ENCODE results near the gene VDAC1. TPM values are rescaled to one million over a fixed set of nuclear protein-coding genes. Genes with fewer than 3 reads are reported as not detected.
"Not testable (repeated sequence)": the region's sequence is repeated elsewhere in the genome, so short reads cannot be mapped to it uniquely, and the experiment has no call there.

Gene VDAC1
- total and polyA plus RNA-seq, 2 donors (not counting 1 experiment from before 2014, with no cell fraction given) = 27.8 to 60.7 TPM

GRCh38 chr5:133936651-133937015, 68.1 kb downstream of the VDAC1 start:
- ChIA-PET CTCF (interaction anchor here (0.7 to 2.0 kb wide), 7 partner anchors 9 to 513 kb away, joined by 3 to 9 read pairs (median 3); no protein-coding TSS in a partner anchor), POLR2A (interaction anchor here (0.7 to 0.9 kb wide), 2 partner anchors 10 to 399 kb away, joined by 4 to 6 read pairs; no protein-coding TSS in a partner anchor)
- peak overlapping the region; percentile 49 for H3K4me3 Mint-ChIP-seq
- H2AFZ ChIP-seq (ENCODE audit: insufficient read depth, low read depth, low read length, poor library complexity, severe bottlenecking) = no peak overlapping the region
- peak overlapping the region; percentile 29 for H3K4me2 ChIP-seq (replicated peaks; ENCODE audit: low read depth, low read length, poor library complexity, severe bottlenecking)
- 83% methylated on average over 2 of the region's 3 CpGs for WGBS (ENCODE audit: insufficient coverage)
- peaks cover 99 to 100% of the 10 kb centered on the region in 2 donors for H3K4me1 ChIP-seq (ENCODE audit: control insufficient read depth in 2 of 2, insufficient read depth in 2 of 2, low read length in 2 of 2)
- peak overlapping the region; percentile 99 for H3K27ac Mint-ChIP-seq
- H3K27me3 ChIP-seq (replicated peaks in 1 of 4; ENCODE audit: control extremely low read depth in 1 of 4, control insufficient read depth in 3 of 4, insufficient read depth in 4 of 4, low read length in 3 of 4) = no peaks in the 10 kb centered on the region
- H3K9ac ChIP-seq (ENCODE audit: low read length) = no peak overlapping the region
- no peaks in the 10 kb centered on the region for H3K27me3 Mint-ChIP-seq
- H3K4me3 ChIP-seq (ENCODE audit: control extremely low read depth in 1 of 5, extremely low read depth in 1 of 5, insufficient read depth in 1 of 5, low read depth in 2 of 5, low read length in 4 of 5) = no peak overlapping the region
- DNase-seq (no peak), ATAC-seq (ENCODE audit: low read depth) (no peak)
- peaks cover 3% of the 10 kb centered on the region for H3K9me3 Mint-ChIP-seq (ENCODE audit: insufficient read depth)
- H3K9me3 ChIP-seq (ENCODE audit: control extremely low read depth in 1 of 3, control insufficient read depth in 2 of 3, insufficient read depth in 1 of 3, low read length in 2 of 3) = peaks cover 0 to 24% (median 0%) of the 10 kb centered on the region in 3 donors
- no peaks in the 10 kb centered on the region for H4K20me1 ChIP-seq (ENCODE audit: control insufficient read depth, insufficient read depth, low read length, poor library complexity, severe bottlenecking)
- intact Hi-C loops (cut with micrococcal nuclease) = loop anchor here (5.0 kb wide), 1 partner anchor 904 kb away; no protein-coding TSS in a partner anchor
- H3K4me1 Mint-ChIP-seq = peaks cover 90% of the 10 kb centered on the region
- TF ChIP-seq EZH2 (IDR thresholded peaks at IDR 0.05; ENCODE audit: borderline replicate concordance, insufficient read depth, low read depth, low read length, poor library complexity, severe bottlenecking) (no peak), CTCF (IDR thresholded peaks at IDR 0.05) (no peak)
- peaks cover 6% of the 10 kb centered on the region for H3K79me2 ChIP-seq (ENCODE audit: control insufficient read depth, insufficient read depth, low read length)
- no peaks in the 10 kb centered on the region for H3K36me3 ChIP-seq (replicated peaks in 1 of 2; ENCODE audit: control extremely low read depth in 1 of 2, control insufficient read depth in 1 of 2, extremely low read depth in 1 of 2, insufficient read depth in 2 of 2, low read length in 1 of 2)
- peak overlapping the region; percentile 93 to 99 for H3K27ac ChIP-seq (ENCODE audit: low read length in 2 of 2)

- H3K4me3 Mint-ChIP-seq = peak overlapping the region; percentile 82
These were observed 68.7 kb downstream of the VDAC1 start for GRCh38 chr5:133935991-133936650.

More at GRCh38 chr5:133935991-133936650, 68.7 kb downstream of the VDAC1 start:
- Histone ChIP-seq H3K9me3 (ENCODE audit: control extremely low read depth in 1 of 3, control insufficient read depth in 2 of 3, insufficient read depth in 1 of 3, low read length in 2 of 3) (peaks cover 0 to 24% (median 0%) of the 10 kb centered on the region in 3 donors), H3K4me3 (ENCODE audit: control extremely low read depth in 1 of 5, extremely low read depth in 1 of 5, insufficient read depth in 1 of 5, low read depth in 2 of 5, low read length in 4 of 5) (peak overlapping the region in 1 of 5 experiments; percentile 54), H3K27ac (ENCODE audit: low read length in 2 of 2) (peak overlapping the region; percentile 93 to 99), H3K4me2 (replicated peaks; ENCODE audit: low read depth, low read length, poor library complexity, severe bottlenecking) (peak overlapping the region; percentile 83), H3K9ac (ENCODE audit: low read length) (peak overlapping the region; percentile 56), H3K4me1 (ENCODE audit: control insufficient read depth in 2 of 2, insufficient read depth in 2 of 2, low read length in 2 of 2) (peaks cover 99 to 100% of the 10 kb centered on the region in 2 donors)
- not testable (repeated sequence) for H4K20me1 ChIP-seq (ENCODE audit: control insufficient read depth, insufficient read depth, low read length, poor library complexity, severe bottlenecking); H2AFZ ChIP-seq (ENCODE audit: insufficient read depth, low read depth, low read length, poor library complexity, severe bottlenecking); H3K9me3 Mint-ChIP-seq (ENCODE audit: insufficient read depth); DNase-seq; H3K27me3 Mint-ChIP-seq; ATAC-seq (ENCODE audit: low read depth); H3K79me2 ChIP-seq (ENCODE audit: control insufficient read depth, insufficient read depth, low read length); H3K36me3 ChIP-seq (replicated peaks in 1 of 2; ENCODE audit: control extremely low read depth in 1 of 2, control insufficient read depth in 1 of 2, extremely low read depth in 1 of 2, insufficient read depth in 2 of 2, low read length in 1 of 2); H3K27me3 ChIP-seq (replicated peaks in 1 of 4; ENCODE audit: control extremely low read depth in 1 of 4, control insufficient read depth in 3 of 4, insufficient read depth in 4 of 4, low read length in 3 of 4)
- intact Hi-C loops (cut with micrococcal nuclease) = loop anchor here (5.0 kb wide), 1 partner anchor 904 kb away; no protein-coding TSS in a partner anchor
- Mint-ChIP-seq H3K4me1 (peaks cover 90% of the 10 kb centered on the region), H3K27ac (peak overlapping the region; percentile 99)
- POLR2A ChIA-PET = interaction anchor here (0.7 to 1.8 kb wide), 4 partner anchors 11 to 399 kb away, joined by 4 to 6 read pairs (median 5); no protein-coding TSS in a partner anchor
- WGBS (ENCODE audit: insufficient coverage) = 81% methylated on average over 10 of the region's 10 CpGs
- CTCF ChIA-PET = interaction anchor here (0.9 to 2.0 kb wide), 7 partner anchors 8 to 512 kb away, joined by 3 to 15 read pairs (median 4); no protein-coding TSS in a partner anchor
